ENCODE measurements around the gene TYW1B. TPM values are rescaled to one million over a fixed set of nuclear protein-coding genes. Genes with fewer than 3 reads are reported as not detected.
"Not testable (repeated sequence)": the region's sequence is repeated elsewhere in the genome, so short reads cannot be mapped to it uniquely, and the experiment has no call there.

The TYW1B gene
- total RNA-seq, 1 donor from 2014 or later, result 11.0 TPM

DNA sequence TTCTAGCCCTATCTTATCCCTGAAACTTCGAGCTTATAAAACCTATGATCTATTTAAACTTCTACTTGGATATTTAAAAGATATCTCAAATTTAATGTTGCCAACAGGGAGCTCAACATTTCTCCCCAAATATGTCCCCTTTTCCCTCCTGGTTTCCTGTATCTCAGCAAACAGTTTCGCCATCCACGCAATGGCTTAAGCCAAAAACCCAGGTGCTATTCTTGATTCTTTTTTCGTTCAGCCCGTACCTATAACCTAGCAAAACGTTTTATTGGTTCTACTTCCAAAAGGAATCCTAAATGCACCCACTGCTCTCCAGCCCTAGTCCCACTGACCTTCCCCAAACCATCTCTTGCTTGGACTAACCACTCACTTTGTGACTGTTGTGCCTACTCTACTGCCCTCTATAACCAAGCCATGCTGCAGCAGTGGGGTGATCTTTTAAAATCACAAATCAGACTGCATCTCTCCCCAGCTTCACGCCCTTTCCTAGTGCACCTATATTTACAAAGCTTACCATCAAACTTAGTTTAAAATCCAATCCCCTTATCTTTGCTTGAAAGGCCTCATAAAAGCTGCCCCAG, 201.5 kb downstream of the TYW1B start:
- not testable (repeated sequence) for DNase-seq (ENCODE audit: low spot score)

DNA sequence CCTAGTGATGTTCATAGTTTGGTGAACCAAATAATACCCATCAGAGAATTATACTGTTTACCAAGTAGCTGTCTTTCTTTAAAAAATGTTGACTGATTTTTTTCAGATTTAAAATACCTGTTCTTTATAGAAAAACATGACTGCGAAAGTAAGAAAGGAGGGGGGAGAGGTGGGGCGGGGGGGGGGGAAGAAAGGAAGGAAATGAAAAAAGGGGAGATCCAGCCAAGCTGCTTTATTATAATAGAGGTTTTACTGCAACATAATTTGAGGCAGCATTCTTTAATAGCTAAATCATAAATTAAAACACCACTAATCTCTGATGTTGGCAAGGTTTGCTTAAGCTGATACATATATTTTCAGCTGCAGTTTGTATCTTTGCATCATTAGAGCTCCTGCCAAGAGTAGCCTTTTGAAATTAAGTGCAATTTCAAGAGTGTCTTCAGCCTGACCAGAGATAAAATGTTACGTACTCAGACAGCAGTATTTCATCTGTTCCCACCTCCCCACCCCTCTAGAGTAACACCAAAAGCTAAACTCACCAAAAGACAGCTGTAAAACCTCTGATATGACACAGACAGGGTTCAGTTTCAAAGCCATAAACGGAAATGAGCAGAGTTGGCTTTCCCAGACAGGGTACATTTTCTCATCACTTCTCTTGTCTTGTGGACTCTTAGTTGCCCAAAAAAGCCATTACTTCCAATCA, 202.1 kb downstream of the TYW1B start:
- DNase-seq (ENCODE audit: low spot score), result not testable (repeated sequence)

DNA sequence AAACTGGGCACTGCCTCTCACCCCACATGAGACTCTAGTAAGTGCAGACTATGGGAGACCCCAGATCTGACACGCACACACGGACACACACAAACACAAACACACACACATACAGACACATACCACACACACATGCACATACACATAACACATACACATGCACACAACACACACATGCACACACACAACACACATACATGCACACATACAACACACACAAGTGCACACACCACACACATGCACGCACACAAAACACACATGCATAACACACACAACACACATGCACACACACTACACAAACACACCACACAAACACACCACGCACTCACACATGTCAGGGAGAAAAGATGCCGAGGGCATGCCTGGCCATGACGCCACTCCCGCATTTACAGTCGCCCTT, 205.5 kb downstream of the TYW1B start:
- no peak for DNase-seq (ENCODE audit: low spot score)

DNA sequence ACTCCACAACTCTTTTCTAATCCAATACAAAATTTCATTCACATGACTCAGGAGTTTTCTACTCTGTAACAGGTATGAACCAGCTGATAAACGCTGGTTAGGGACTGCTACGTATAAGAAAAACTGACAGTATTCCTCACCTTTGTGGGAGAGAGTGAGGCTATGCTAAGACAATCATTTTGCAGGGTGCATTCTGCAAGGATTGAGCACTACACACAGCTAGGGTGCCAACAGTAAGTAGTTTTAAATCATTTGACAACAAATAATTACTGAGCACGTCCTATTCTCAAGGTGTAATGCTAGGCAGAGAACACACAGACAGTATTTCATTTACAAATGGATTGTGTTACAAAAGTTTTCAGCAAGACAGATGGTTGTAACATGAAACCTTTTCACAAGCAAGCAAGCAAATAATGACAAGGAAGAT, 206.2 kb downstream of the TYW1B start:
- not testable (repeated sequence) for DNase-seq (ENCODE audit: low spot score)

DNA sequence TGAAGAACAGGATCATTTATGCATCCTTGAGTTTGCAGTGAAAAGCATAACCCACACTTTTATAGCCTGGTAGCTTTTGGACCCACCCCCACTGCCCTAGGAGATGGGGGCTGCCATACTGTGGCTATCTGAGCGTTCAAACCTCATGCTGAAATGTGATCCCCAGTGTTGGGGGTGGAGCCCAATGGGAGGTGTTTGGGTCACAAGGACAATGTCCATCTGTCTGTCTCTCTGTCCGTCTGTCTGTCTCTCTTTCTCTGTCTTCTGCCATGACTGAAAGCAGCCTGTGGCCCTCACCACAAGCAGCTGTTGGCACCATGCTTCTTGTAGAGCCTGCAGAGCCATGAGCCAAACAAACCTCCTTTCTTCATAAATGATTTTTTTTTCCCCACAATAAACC, 207.1 kb downstream of the TYW1B start:
- not testable (repeated sequence) for DNase-seq (ENCODE audit: low spot score)

DNA sequence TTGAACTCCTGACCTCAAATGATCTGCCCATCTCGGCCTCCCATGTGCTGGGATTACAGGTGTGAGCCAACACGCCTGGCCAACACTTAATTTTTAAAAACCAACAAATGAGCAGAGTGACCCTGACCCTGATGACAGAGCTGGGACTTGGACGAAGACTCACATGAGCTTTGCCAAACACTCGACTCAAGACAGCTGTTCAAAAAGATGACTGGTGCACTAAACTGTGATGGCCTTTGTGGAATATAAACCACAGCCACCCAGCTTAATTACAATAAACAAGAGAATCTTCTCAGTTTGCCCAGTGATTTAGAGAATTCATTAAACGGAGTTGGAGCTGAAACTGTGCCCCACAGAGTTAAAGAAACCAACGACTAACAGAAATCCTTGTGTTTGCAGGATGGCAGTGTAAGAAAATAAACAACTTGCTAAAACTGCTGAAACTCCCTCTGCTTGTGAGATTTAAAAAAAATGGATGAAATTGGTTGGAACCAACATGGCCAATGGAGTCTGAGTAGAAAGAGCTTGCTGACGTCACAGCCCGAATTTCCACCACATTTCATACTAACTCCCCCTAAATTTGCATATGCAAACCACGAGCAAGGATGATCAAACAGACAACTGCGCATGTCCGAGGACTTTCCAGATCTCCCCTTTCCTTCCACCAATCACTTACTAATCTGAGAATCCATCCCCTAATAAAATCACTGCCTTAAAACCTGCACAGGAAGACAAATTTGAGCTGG, 209.4 kb downstream of the TYW1B start:
- not testable (repeated sequence) for DNase-seq (ENCODE audit: low spot score)

DNA sequence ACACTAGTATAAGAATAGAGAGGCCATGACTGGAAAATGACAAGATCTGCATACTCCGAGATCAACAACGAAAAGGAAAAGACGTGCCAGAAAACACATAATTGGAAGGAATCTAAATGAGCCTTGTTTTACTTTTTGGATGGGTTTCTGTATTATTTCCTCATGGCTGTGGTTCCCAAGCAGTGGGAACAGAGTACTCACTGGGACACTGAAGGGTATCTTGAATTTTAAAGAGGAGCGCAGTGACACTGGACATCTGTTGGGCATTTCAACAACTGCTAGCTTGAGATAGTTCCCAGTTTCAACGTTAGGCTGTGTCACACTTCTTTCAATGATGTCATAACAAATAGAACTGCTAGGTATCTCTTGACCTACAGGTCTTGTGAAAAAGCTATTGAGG, 218.2 kb downstream of the TYW1B start:
- DNase-seq (ENCODE audit: low spot score), result not testable (repeated sequence)

DNA sequence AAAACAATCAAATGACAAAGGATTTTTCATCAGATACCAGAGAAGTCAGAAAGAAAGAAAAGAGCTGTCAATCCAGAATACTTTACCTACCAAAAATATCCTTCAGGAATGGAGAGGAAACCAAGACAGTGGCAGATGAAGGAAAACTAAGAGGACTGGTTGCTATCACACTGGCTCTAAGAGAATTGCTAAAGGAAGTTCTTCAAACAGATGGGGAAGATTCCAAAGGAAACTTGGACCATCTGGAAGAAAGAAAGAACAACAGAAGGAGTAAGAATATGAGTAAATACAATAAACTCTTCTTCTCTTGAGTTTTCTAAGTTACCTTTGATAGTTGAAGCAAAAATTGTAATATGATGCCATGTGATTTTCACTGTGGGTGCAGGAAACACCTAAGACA, 220.0 kb downstream of the TYW1B start:
- not testable (repeated sequence) for DNase-seq (ENCODE audit: low spot score)

DNA sequence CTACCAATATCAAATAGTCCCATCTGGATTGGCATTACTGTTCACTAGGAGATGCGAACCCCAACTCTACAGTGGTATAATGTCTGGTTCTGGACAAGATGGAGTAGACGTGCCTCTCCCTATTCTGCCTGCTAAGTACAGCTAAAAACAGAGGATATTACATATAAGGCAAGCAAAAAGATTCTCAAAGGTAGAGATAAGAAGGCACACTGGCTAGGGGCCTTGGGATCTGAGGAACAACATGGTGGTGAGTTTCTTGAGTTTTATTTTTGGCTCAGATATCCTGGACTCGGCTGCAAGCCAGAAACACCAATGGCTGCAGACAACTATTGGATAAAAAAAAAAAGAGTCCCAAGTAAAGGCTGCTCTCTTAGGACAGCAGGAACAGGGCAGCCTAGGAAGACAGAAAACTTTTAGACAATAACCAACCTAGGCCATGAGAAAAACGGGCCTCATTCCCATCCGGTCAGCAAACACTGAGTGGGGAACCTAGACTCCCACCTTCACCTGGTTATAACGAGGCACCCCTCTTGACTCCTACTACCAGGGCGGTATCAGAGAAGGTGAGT, 222.1 kb downstream of the TYW1B start:
- not testable (repeated sequence) for DNase-seq (ENCODE audit: low spot score)

DNA sequence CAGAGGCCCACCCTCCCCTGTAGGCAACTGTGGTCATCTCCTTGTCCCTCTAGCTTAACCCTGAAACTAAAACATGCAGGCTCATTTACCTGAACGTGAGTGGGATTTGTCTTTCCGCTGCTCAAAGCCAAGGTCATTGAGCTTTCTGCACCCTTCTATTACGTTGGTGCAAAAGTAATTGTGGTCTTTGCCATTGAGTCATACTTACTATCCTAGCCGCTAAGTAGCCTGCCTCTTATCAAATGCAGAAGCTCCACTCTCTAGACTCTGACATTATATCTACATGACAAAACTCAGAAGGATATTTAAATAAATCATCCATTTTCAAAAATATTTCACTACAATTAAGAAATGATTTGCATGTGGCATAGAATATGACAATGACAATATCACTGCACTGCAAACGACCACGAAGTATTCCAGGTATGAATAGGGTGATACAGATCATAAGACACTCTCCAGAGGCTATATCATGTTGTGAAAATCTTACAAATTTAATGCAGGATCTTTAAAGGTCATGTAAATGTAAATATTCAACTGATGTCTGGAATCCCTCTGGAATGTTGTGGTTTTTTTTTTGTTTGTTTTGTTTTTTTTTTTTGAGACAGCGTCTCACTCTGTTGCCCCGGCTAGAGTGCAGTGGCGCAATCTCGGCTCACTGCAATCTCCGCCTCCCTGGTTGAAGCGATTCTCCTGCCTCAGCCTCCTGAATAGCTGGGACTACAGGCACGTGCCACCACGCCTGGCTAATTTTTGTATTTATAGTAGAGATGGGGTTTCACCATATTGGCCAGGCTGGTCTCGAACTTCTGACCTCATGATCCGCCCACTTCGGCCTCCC, 223.0 kb downstream of the TYW1B start:
- DNase-seq (ENCODE audit: low spot score), result not testable (repeated sequence)

DNA sequence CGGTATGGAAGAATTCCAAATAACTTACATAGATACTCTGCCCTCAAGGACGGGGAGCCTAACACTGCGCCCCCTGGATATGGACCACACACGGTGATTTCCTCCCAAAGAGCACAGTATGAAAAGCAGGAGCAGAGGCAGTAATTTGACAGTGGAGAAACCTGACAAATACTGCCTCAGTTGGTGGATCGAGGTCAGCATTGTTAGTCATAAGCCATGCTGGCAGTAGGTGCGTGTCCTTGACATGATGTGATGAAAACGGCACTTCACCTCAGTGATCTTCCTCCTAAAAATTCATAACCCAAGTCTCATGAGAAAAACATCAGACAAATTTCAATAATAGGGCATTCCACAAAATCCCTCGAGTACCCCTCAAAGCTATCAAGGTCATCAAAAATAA, 224.5 kb downstream of the TYW1B start:
- DNase-seq (ENCODE audit: low spot score), result not testable (repeated sequence)

DNA sequence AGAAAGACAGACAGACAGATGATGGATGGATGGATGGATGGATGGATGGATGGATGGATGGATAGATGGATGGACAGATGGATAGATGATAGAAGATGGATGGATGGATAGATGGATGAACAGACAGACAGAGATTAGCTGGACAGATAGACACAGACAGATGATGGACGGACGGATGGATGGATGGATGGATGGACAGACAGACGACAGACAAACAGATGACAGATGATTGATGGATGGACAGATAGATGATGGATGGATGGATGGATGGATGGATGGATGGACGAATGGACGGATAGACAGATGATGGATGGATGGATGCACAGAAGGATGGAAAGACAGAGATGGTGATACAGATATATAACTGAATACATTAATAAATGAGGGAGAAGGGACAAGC, 224.9 kb downstream of the TYW1B start:
- DNase-seq (ENCODE audit: low spot score), result no peak

DNA sequence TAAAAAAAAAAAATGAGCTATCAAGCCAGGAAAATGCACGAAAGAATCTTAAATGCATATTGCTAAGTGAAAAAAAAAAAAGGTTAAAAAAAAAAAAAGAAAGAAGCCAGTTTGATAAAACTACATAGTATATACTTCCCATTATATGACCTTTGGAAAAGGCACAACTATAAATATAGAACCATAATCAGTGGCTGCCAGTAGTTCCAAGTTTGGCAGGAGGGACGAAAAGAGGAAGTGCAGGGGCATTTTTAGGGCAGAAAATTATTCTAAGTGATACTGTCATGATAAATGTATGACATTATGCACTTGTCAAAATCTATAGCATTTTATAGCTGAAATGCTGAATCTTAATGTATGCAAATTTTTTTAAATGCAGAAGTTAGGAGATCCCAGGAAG, 226.3 kb downstream of the TYW1B start:
- DNase-seq (ENCODE audit: low spot score), result not testable (repeated sequence)

DNA sequence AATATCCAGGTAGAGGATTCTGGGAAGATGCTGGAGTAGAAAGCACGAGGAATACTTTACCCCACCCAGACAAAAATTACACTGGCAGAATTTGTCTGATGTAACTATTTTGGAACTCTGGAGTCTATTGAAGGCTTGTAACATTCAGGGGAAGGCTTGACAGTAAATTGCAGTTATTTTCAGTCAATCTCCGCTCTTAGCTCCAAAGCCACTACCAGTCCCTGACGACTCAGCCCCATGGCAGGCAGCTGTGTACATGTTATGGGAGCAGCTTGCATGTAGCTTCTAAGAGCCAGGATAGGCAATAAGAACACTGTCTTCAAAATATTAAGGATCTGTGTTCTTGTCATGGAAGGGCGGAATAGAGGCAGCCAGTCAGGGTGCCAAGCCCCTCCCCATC, 238.0 kb downstream of the TYW1B start:
- not testable (repeated sequence) for DNase-seq (ENCODE audit: low spot score)

DNA sequence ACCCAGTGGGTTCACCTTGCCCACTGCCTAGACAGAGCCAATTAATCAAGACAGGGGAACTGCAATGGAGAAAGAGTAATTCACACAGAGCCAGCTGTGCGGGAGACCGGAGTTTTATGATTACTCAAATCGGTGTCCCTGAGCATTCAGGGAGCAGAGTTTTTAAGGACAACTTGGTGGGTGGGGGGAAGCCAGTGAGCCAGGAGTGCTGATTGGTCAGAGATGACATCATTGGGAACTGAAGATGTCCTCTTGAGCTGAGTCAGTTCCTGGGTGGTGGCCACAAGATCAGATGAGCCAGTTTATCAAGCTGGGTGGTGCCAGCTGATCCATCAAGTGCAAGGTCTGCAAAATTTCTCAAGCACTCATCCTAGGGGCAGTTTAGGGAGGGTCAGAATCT, 240.7 kb downstream of the TYW1B start:
- DNase-seq (ENCODE audit: low spot score), result not testable (repeated sequence)

DNA sequence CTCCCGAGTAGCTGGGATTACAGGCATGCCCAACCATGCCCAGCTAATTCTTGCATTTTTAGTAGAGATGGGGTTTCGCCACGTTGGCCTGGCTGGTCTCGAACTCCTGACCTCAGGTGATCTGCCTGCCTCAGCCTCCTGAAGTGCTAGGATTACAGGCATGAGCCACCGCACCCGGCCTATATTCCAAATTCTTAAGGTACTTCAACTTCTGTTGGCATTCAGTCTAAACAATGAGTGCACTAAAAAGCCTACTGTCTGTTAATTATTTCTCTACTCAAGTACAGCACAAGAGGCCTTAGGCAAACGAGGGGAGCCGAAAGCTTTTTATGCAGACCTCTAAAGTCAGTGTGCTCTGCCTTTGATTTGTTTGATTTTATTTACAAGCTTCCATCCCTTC, 243.4 kb downstream of the TYW1B start:
- DNase-seq (ENCODE audit: low spot score), result not testable (repeated sequence)

DNA sequence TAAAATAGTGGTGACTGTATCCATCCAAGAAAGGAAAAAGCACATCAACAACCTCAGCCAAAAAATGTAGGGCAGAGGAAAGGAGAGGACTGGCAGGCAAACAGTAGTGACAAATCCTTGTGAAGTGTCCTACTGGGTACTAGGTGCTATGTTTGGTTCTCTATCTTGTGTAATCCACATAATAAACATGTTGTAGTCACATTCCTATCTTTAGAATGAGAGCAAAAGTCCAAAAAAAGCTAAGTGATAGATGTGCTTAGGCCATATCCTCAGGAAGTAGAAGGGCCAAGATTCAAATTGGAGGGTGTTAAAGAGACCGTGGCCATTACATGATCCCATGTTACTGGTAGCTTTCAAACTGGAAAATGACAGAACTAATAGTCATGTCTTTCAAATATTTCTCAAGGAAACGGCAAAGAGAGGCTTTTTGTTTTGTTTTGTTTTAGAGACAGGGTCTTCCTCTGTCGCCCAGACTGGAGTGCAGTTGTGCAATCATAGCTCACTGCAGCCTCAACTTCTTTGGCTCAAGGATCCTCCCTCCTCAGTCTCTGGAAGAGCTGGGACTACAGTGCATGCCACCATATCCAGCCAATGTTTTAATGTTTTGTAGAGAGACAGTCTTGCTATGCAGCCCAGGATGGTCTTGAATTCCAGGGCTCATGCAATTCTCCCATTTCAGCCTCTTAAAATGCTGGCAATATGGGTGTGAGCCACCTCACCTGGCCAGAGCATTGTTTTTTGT, 244.2 kb downstream of the TYW1B start:
- not testable (repeated sequence) for DNase-seq (ENCODE audit: low spot score)

DNA sequence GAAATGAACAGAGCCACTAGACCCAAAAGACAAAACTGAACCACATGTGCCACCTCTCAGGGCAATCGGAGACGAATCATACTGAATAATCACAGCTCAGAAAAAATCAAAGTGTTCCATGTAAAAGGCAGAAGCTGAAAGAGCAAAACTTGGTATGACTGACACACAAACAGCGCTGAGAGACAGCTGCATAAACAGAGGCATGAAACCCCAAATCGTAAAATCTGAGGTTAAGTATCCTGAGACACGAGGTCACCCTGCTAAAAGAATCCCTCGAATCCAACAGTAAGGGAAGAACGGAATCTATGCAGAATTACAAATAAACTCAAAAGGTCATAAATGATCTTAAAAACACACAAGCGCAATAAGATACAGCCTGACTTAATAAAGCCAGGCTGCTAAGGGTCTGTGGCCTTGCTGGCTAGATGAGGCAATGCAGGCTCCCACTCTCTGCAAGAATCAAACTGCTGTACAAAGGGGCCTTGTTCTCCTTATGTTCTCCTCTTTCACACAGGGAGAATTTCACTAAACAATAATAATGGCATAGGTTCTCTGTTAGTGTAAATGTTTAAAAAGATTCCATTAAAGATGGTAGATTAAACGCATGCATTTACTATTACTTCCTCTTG, 247.7 kb downstream of the TYW1B start:
- not testable (repeated sequence) for DNase-seq (ENCODE audit: low spot score)

DNA sequence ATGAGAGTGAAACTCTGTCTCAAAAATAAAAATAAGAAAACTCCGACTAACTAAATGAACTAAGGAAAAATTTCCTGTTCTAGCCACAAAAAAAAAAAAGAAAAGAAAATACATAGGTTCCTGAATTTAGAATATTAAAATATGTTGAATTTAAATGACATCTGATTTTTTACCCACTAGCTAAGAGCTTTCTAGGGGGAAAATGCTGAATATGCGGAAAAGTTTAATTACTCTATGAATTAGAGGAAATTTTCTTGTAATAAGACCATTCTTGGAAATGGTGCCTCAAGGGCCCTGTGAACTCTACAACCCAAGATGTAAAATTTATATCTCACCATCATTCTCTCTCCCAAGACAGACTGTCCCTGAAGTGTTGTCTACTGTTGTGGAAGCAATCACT, 250.9 kb downstream of the TYW1B start:
- no peak for DNase-seq (ENCODE audit: low spot score)

DNA sequence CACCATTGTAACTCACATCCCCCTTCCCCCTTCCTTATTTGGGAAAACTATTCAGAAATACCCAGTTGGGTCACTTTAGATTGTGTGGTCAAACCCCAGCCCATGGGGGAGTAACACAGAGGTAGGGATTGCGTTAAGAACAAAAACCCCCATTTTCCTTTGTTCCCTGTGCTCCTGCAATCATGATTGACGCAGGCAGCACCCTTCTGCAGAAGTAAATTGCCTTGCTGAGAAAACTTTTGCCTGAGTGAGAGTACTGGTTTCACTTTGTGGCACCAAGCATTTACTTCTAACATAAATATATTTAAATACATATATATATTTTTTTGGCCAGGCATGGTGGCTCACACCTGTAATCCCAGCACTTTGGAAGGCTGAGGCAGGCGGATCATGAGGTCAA, 266.0 kb downstream of the TYW1B start:
- DNase-seq (ENCODE audit: low spot score), result not testable (repeated sequence)

Data from mucosa of gallbladder (tissue), 1 donor.